ENCODE measurements around the gene GIGYF1. TPM values are rescaled to one million over a fixed set of nuclear protein-coding genes. Genes with fewer than 3 reads are reported as not detected.

GIGYF1 gene
- polyA plus RNA-seq, 1 experiment, result 7.6 TPM

DNA sequence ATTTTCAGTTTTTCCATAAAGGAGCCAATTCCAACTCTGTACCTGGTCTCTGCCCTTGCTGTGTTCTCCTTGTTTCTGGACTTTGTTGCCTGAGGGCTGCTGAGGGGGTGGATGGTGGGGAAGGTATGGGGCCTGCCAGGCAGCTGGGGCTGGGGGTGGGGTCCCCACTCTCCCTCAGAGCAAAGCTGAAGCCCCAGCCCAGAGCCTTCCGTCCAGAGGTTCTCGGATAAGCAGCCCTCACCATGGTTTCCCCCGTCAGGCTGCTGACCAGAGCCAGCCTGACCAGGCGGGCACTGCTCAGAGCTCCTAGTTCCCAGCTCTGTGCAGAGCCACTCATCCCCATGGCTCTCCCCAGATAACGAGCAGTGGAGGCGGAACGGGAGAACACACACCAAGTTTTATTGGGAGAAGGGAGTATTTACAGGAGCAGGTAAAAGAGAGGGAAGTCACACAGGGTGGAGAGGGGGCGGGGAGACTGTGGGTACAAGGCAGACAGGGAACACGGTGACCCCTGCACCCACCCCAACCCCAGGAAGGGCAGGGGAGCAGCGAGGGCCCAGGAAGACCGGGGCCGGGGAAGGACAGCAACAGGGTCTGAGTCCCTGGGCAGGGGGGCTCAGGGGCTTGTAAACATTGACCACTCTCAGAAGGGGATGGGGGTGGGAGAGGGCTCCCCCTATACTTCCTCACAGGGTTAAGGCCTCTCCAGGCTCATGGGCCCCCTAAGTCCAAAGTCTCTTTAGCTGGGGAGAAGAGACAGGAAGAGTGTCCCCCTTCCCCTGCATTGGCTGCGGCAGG, 14.7 kb downstream of the GIGYF1 start:
- H3K36me3 ChIP-seq (ENCODE audit: control insufficient read depth, insufficient read depth, low read length), result peaks cover 54% of the 10 kb centered on the region
- DNase-seq (ENCODE audit: low read depth), result no peak
- no peaks in the 10 kb centered on the region for H3K27me3 ChIP-seq (ENCODE audit: control insufficient read depth, insufficient read depth, low read length)
- POLR2A ChIA-PET, result interaction anchor here (0.6 kb wide), 1 partner anchor 17 kb away, joined by 11 read pairs; no protein-coding TSS in a partner anchor
- H3K4me3 ChIP-seq (ENCODE audit: low read depth, low read length), result no peak overlapping the region
- TF ChIP-seq, protein P1, sequence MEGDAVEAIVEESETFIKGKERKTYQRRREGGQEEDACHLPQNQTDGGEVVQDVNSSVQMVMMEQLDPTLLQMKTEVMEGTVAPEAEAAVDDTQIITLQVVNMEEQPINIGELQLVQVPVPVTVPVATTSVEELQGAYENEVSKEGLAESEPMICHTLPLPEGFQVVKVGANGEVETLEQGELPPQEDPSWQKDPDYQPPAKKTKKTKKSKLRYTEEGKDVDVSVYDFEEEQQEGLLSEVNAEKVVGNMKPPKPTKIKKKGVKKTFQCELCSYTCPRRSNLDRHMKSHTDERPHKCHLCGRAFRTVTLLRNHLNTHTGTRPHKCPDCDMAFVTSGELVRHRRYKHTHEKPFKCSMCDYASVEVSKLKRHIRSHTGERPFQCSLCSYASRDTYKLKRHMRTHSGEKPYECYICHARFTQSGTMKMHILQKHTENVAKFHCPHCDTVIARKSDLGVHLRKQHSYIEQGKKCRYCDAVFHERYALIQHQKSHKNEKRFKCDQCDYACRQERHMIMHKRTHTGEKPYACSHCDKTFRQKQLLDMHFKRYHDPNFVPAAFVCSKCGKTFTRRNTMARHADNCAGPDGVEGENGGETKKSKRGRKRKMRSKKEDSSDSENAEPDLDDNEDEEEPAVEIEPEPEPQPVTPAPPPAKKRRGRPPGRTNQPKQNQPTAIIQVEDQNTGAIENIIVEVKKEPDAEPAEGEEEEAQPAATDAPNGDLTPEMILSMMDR (IDR thresholded peaks at IDR 0.05; ENCODE audit: insufficient read depth, low read depth, low read length), result no peak
- CTCF ChIA-PET, result interaction anchor here (1.7 to 10.3 kb wide), 2 partner anchors 12 to 173 kb away, joined by 5 to 110 read pairs; partner anchors contain the start of genes GIGYF1 and SLC12A9

DNA sequence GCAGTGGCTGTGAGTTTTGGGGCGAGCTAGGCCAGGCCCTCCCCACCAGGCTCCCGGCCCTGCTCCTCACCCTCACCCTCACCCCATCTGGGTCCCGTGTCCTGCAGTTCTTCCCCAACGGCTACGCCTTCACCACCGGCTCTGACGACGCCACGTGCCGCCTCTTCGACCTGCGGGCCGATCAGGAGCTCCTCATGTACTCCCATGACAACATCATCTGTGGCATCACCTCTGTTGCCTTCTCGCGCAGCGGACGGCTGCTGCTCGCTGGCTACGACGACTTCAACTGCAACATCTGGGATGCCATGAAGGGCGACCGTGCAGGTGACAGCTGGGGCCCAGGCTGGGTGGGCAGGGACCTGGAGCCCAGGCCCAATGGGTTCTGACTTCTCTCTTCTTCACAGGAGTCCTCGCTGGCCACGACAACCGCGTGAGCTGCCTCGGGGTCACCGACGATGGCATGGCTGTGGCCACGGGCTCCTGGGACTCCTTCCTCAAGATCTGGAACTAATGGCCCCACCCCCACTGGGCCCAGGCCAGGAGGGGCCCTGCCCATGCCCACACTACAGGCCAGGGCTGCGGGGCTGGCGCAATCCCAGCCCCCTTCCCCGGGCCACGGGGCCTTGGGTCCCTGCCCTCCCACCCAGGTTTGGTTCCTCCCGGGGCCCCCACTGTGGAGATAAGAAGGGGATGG, 15.6 kb downstream of the GIGYF1 start:
- Histone ChIP-seq H3K36me3 (ENCODE audit: control insufficient read depth, insufficient read depth, low read length) (peaks cover 48% of the 10 kb centered on the region), H3K4me3 (ENCODE audit: low read depth, low read length) (no peak overlapping the region), H3K27me3 (ENCODE audit: control insufficient read depth, insufficient read depth, low read length) (no peaks in the 10 kb centered on the region)
- POLR2A ChIA-PET, result no interaction called here
- CTCF ChIA-PET, result interaction anchor here (0.6 to 10.3 kb wide), 2 partner anchors 13 to 228 kb away, joined by 3 to 110 read pairs; partner anchors contain the start of gene GIGYF1
- TF ChIP-seq, protein P1 (IDR thresholded peaks at IDR 0.05; ENCODE audit: insufficient read depth, low read depth, low read length), result no peak
- no peak for DNase-seq (ENCODE audit: low read depth)

- Histone ChIP-seq H3K36me3 (ENCODE audit: control insufficient read depth, insufficient read depth, low read length) (peaks cover 42% of the 10 kb centered on the region), H3K27me3 (ENCODE audit: control insufficient read depth, insufficient read depth, low read length) (no peaks in the 10 kb centered on the region), H3K4me3 (ENCODE audit: low read depth, low read length) (no peak overlapping the region)
- TF ChIP-seq, protein P1 (IDR thresholded peaks at IDR 0.05; ENCODE audit: insufficient read depth, low read depth, low read length), result no peak
- ChIA-PET CTCF (interaction anchor here (1.0 to 10.3 kb wide), 2 partner anchors 14 to 28 kb away, joined by 4 to 110 read pairs; partner anchors contain the start of gene GIGYF1), POLR2A (no interaction called here)
- no peak for DNase-seq (ENCODE audit: low read depth)
Observed at GRCh38 chr7:100677308-100678267, 16.5 kb downstream of the GIGYF1 start.

DNA sequence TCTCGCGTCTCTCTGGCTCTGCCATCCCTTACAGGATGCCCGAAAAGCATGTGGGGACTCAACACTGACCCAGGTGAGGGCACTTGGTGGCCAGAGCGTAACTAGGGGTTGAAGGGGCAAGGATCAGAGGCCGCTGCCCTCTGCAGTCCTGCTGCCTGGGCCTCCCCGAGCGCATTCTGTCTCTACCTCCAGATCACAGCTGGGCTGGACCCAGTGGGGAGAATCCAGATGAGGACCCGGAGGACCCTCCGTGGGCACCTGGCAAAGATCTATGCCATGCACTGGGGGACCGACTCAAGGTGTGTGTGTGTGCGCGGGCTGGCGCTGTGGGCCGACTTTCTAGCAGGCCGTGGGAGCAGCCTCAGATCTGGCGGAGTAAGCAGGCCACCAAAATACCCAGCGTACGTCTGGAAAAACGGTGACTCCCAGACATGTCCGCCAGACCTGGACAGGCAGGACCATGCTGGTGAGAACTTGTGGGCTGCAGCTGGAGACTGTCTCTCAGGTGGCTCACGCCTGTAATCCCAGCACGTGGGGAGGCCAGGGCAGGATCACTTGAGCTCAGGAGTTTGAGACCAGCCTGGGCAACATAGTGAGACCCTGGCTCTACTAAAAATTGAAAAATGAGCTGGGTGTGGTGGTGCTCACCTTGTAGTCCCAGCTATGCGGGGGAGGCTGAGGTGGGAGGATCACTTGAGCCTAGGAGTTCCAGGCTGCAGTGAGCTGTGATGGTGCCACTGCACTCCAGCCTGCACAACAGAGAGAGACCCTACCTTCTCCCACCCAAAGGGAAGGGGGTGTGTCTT, 17.3 kb downstream of the GIGYF1 start:
- TF ChIP-seq, protein P1 (IDR thresholded peaks at IDR 0.05; ENCODE audit: insufficient read depth, low read depth, low read length), result no peak
- Histone ChIP-seq H3K36me3 (ENCODE audit: control insufficient read depth, insufficient read depth, low read length) (peaks cover 36% of the 10 kb centered on the region), H3K27me3 (ENCODE audit: control insufficient read depth, insufficient read depth, low read length) (no peaks in the 10 kb centered on the region), H3K4me3 (ENCODE audit: low read depth, low read length) (peak overlapping the region; percentile 97)
- no peak for DNase-seq (ENCODE audit: low read depth)
- CTCF ChIA-PET, result interaction anchor here (1.0 to 10.3 kb wide), 2 partner anchors 15 to 28 kb away, joined by 4 to 110 read pairs; partner anchors contain the start of gene GIGYF1
- POLR2A ChIA-PET, result no interaction called here

Data from BJ (cell line).